Right atrium auricular region (tissue), 2 donors: ENCODE results near the gene SLBP. TPM values are rescaled to one million over a fixed set of nuclear protein-coding genes. Genes with fewer than 3 reads are reported as not detected.
A peak's percentile ranks its signal among the peaks of the same experiment; 100 is the strongest.

Experiments used
- DNase-seq: peaks from one replicate; pipeline ENCODE4 v3.0.0-alpha.2; 2019; ENCODE audit warnings: low spot score
- H3K27ac ChIP-seq, 2 donors: fragments of 200-600 bp; sonication (generic); 1 replicate in 1 of 2; 2 replicates in 1 of 2; pipeline ENCODE4 v1.5.1; 2016 to 2019
- H3K27me3 ChIP-seq, 2 donors: fragments of 200-600 bp; sonication (generic); one replicate each; pipeline versions ENCODE4 v1.5.1 to v1.6.0; 2017 to 2019
- H3K36me3 ChIP-seq: fragments of 200-600 bp; sonication (generic); one replicate; pipeline ENCODE4 v1.5.1; 2016
- H3K4me1 ChIP-seq, 2 donors: fragments of 200-600 bp; sonication (generic); one replicate each; pipeline versions ENCODE4 v1.5.1 to v1.6.0; 2017 to 2019
- H3K4me3 ChIP-seq, 2 donors: fragments of 200-600 bp; sonication (generic); 1 replicate in 1 of 2; 2 replicates in 1 of 2; pipeline ENCODE4 v1.5.1; 2017 to 2019; ENCODE audit warnings: mild to moderate bottlenecking in 1 of 2, moderate library complexity in 1 of 2
- H3K9me3 ChIP-seq, 2 donors: fragments of 200-600 bp; sonication (generic); one replicate each; pipeline ENCODE4 v1.5.1; 2019
- total RNA-seq, 2 donors: library from RNA; depleted of rRNA; stranded (reverse); fragments of >200 nt; gene quantifications; one replicate each; pipeline ENCODE4 v1.1.0, GENCODE V29; 2016
- TF ChIP-seq, protein P1 (sequence below), 2 donors: fragments of 200-600 bp; sonication (generic); IDR thresholded peaks; one replicate each; pipeline ENCODE4 v1.5.1; 2019; ENCODE audit warnings: antibody characterized with exemption in 2 of 2

SLBP gene
- total RNA-seq, 2 donors from 2014 or later: 15.6 to 20.1 TPM

DNA sequence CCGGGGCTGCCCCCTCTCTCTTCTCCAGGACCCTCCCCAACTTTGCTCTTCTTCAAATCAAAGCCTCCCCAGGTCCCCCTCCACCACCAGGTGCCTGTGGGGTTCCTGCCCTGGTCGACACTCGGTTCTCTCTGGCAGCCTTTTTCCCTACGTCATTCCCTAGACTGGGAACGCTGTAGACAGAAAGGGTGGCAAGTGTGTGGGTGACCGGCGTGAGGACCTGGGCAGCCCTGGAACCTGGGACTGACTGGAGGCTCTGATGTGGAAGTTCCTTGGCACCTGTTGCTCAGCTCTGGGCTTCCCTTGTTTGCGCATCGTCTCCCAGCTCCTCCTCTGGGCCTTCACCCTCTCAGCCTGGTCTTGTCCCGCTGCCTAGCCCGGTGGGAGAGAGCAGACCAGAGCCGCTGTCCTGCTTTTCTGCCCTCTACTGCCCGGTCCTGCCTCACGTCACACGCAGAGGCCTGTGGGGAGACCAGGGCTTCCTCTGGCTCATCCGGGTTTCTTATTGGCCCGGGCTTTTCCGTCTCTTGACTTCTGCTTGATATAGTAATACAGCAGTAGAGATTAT, 10.5 kb upstream of the SLBP start:
- Histone ChIP-seq H3K4me3 (peak overlapping the region in 1 of 2 donors; percentile 71), H3K36me3 (peaks cover 7% of the 10 kb centered on the region), H3K27ac (peak overlapping the region in 1 of 2 donors; percentile 18), H3K27me3 (no peaks in the 10 kb centered on the region), H3K9me3 (no peaks in the 10 kb centered on the region), H3K4me1 (peaks cover 0 to 58% of the 10 kb centered on the region in 2 donors)
- TF ChIP-seq, protein P1, sequence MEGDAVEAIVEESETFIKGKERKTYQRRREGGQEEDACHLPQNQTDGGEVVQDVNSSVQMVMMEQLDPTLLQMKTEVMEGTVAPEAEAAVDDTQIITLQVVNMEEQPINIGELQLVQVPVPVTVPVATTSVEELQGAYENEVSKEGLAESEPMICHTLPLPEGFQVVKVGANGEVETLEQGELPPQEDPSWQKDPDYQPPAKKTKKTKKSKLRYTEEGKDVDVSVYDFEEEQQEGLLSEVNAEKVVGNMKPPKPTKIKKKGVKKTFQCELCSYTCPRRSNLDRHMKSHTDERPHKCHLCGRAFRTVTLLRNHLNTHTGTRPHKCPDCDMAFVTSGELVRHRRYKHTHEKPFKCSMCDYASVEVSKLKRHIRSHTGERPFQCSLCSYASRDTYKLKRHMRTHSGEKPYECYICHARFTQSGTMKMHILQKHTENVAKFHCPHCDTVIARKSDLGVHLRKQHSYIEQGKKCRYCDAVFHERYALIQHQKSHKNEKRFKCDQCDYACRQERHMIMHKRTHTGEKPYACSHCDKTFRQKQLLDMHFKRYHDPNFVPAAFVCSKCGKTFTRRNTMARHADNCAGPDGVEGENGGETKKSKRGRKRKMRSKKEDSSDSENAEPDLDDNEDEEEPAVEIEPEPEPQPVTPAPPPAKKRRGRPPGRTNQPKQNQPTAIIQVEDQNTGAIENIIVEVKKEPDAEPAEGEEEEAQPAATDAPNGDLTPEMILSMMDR (IDR thresholded peaks at IDR 0.05): no peak
- DNase-seq: no peak

DNA sequence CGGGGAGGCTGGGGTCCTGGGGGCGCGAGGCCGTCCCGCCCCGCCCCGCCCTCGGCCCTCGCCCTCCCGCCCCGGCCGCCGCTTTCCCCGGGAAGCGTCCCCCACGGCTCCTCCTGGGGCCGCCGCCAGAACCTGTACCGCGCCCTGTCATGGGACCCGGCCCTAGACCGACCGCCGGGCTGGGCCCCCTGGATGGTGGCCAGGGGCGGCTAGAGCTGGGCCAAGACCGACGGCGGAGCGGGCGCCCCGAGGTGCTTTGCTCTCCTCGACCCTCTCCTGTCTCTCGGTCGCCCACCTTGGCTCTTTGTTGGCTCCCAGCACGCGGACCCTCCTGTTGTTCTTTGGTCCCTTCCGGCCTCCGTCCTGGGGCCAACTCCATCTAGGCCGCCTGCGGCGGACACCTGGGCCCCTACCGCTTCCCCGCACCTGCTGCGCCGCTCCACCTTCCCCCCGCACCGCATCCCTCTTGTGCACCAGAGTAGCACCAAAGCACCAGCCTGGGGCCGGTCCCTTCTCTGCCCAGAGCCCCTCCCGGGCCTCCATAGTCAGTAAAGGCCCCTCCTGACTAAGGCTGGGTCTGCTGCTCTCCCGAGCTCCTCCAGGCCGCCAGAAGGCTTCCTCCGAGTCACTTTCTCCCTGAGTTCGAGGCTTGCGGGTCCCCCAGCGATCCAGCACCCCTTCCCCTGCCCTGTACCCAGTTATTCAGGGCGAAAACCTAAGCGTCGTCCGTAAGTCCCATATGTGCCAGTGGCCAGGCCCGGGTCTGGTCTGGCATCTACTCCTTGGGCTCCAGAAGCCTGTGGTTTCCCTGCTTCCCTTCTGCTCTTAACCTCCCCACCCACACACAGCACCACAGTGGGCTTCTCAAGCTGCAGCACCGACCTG, 9.8 kb upstream of the SLBP start:
- H3K4me1 ChIP-seq: peaks cover 0 to 54% of the 10 kb centered on the region in 2 donors
- H3K36me3 ChIP-seq: peaks cover 14% of the 10 kb centered on the region
- no peaks in the 10 kb centered on the region for H3K27me3 ChIP-seq
- H3K27ac ChIP-seq: no peak overlapping the region
- no peaks in the 10 kb centered on the region for H3K9me3 ChIP-seq
- peak overlapping the region; percentile 71 to 76 for H3K4me3 ChIP-seq
- no peak for DNase-seq
- TF ChIP-seq, protein P1 (IDR thresholded peaks at IDR 0.05): no peak

DNA sequence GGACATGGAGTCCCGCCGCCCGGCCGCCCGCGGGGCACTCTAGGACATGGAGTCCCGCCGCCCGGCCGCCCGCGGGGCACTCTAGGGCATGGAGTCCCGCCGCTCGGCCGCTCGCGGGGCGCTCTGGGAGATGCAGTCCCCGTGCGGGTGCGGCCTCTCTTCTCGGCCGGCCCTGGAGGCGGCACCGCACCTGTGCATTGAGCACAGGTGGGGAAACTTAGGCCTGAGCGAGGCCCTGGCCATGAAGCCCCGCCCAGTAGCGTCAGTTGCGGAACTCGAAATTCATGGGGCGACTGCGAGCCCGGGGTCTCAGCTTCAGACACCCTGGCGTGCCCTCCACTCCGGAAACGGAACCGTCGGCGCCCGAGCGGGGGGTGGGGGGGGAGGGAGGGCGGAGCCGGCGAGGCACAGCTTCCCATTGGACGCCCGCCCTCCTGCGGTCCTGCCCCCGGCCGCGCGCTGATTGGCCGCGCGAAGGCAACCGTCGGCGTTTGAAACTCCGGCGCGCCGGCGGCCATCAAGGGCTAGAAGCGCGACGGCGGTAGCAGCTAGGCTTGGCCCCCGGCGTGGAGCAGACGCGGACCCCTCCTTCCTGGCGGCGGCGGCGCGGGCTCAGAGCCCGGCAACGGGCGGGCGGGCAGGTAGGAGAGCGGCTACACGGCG, 9.0 kb upstream of the SLBP start, which contains the start of the genes TACC3 and TMEM129:
TSS of gene TACC3 (plus strand) at position 519 of the 663 bp plus-strand sequence. CDS start 1,901 bp downstream, outside the sequence.
TSS of gene TMEM129 (minus strand) at position 321 of the 663 bp plus-strand sequence. CDS start 486 bp downstream, outside the sequence.
- Histone ChIP-seq H3K36me3 (peaks cover 18% of the 10 kb centered on the region), H3K9me3 (no peaks in the 10 kb centered on the region), H3K4me1 (peaks cover 0 to 50% of the 10 kb centered on the region in 2 donors), H3K4me3 (peak within 1 kb of the TSS; percentile 71 to 76), H3K27me3 (no peaks in the 10 kb centered on the region), H3K27ac (peak within 1 kb of the TSS; percentile 92 to 95)
- peak; percentile 93 for DNase-seq
- TF ChIP-seq, protein P1 (IDR thresholded peaks at IDR 0.05): no peak

DNA sequence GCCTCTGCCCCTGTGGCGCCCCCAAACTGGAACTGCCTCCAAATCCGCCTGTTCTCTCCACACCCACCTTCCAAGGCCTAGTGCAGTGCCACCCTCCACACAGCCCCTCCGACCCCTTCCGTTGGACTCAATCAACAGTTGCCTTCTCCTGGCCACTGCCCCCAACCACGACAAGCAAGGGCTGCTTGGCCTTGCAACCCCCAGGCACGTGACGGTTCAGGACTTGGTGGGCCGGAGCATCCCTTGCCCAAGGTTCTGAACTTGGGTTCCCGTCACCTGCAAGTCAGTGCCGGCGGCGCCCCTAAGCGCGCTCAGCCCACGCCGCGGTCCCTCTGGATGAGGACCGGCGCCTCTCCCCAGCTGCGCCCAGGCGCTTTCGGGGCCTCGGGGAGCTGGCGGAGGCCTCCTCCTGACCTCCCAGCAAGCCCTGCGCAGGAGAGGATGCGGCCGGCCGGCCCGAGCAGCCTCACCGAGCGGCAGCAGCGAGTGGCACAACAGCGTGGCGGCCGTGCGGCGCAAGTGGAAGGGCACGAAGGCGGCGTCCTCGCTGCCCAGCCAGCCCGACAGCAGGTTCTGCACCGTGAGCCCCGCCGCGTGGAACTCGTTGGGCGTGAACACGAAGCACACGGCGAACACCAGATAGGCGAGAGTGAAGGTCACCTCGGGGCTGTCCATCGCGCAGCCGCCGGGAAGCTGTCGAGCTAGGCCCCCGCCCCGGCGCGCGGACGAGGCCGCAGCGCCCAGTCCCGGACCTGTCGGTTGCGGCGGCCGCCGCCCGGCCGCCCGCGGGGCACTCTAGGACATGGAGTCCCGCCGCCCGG, 8.3 kb upstream of the SLBP start:
- Histone ChIP-seq H3K4me3 (peak overlapping the region; percentile 71 to 76), H3K9me3 (no peaks in the 10 kb centered on the region), H3K27ac (peak overlapping the region; percentile 92 to 95), H3K36me3 (peaks cover 18% of the 10 kb centered on the region), H3K27me3 (no peaks in the 10 kb centered on the region), H3K4me1 (peaks cover 0 to 54% of the 10 kb centered on the region in 2 donors)
- TF ChIP-seq, protein P1 (IDR thresholded peaks at IDR 0.05): no peak
- no peak for DNase-seq
